IMR-90 (cell line): ENCODE measurements around the gene IFNAR2. TPM values are rescaled to one million over a fixed set of nuclear protein-coding genes. Genes with fewer than 3 reads are reported as not detected.

ENCODE experiments used
- ATAC-seq: fragments of 200-7000 bp; cut with Tn5 transposase; 2 replicates; pipeline ENCODE4 v1.9.1; 2020; ENCODE audit warnings: low read depth, mild to moderate bottlenecking, moderate library complexity
- BruUV-seq: library from RNA; stranded (reverse); fragments of 400-500 nt; replicated peaks from 2 replicates; lab custom pipeline; 2021; lab: Mats Ljungman, UMichigan
- CTCF ChIA-PET: fragments of 300-600 bp; formaldehyde crosslinking; extraction: SDS; loops from one replicate; lab custom pipeline; 2021; ENCODE audit warnings: antibody characterized with exemption; lab: Yijun Ruan, JAX
- POLR2A ChIA-PET: fragments of 300-600 bp; sonication (Branson Sonifier 250); formaldehyde crosslinking; loops from one replicate; lab custom pipeline; 2022; ENCODE audit warnings: antibody characterized with exemption; ENCODE audit not compliant: unreplicated experiment; lab: Charles Lee
- DNase-seq: peaks from one replicate; pipeline ENCODE4 v3.0.0; 2013
- H2AFZ ChIP-seq: replicated peaks from 2 replicates; pipeline ENCODE3; 2013; ENCODE audit warnings: low read length, mild to moderate bottlenecking; ENCODE audit not compliant: poor library complexity
- H2AK5ac ChIP-seq: 2 replicates; pipeline ENCODE4 v1.6.1; 2013; ENCODE audit warnings: low read depth, low read length, inconsistent platforms
- H2AK9ac ChIP-seq: replicated peaks from 2 replicates; pipeline ENCODE3; 2013; ENCODE audit warnings: mild to moderate bottlenecking, low read depth, low read length, moderate library complexity; ENCODE audit not compliant: poor library complexity
- H2BK120ac ChIP-seq: 2 replicates; pipeline ENCODE4 v1.6.1; 2013; ENCODE audit warnings: low read depth, low read length, inconsistent platforms
- H2BK15ac ChIP-seq: 3 replicates; pipeline ENCODE4 v1.6.1; 2013; ENCODE audit warnings: low read depth, low read length, inconsistent platforms
- H2BK20ac ChIP-seq: 2 replicates; pipeline ENCODE4 v1.6.1; 2013; ENCODE audit warnings: low read depth, mild to moderate bottlenecking, inconsistent platforms, low read length, moderate library complexity
- H2BK5ac ChIP-seq: 2 replicates; pipeline ENCODE4 v1.6.1; 2013; ENCODE audit warnings: mild to moderate bottlenecking, low read depth, low read length, inconsistent platforms; ENCODE audit not compliant: poor library complexity, severe bottlenecking
- H3K14ac ChIP-seq: replicated peaks from 2 replicates; pipeline ENCODE4 v1.6.1; 2013; ENCODE audit warnings: low read depth, low read length, inconsistent platforms
- H3K18ac ChIP-seq: 2 replicates; pipeline ENCODE4 v1.6.1; 2013; ENCODE audit warnings: low read depth, low read length, control low read depth
- H3K23ac ChIP-seq: 2 replicates; pipeline ENCODE4 v1.6.1; 2013; ENCODE audit warnings: low read depth, low read length, inconsistent platforms
- H3K27ac ChIP-seq: 2 replicates; pipeline ENCODE4 v1.5.1; 2013; ENCODE audit warnings: mild to moderate bottlenecking, control low read depth, low read length; ENCODE audit not compliant: insufficient read depth
- H3K27me3 ChIP-seq: 2 replicates; pipeline ENCODE4 v1.6.1; 2013; ENCODE audit warnings: low read length; ENCODE audit not compliant: control insufficient read depth, insufficient read depth
- H3K36me3 ChIP-seq: 2 replicates; pipeline ENCODE4 v1.6.1; 2013; ENCODE audit warnings: low read length, mixed read lengths; ENCODE audit not compliant: control insufficient read depth, insufficient read depth
- H3K4ac ChIP-seq: 2 replicates; pipeline ENCODE4 v1.6.1; 2013; ENCODE audit warnings: low read depth, low read length, inconsistent platforms
- H3K4me1 ChIP-seq: 2 replicates; pipeline ENCODE4 v1.6.1; 2013; ENCODE audit warnings: low read length, mixed read lengths; ENCODE audit not compliant: control insufficient read depth, insufficient read depth
- H3K4me2 ChIP-seq: 2 replicates; pipeline ENCODE4 v1.6.1; 2013; ENCODE audit warnings: low read depth, mild to moderate bottlenecking, control low read depth, low read length, moderate library complexity
- H3K4me3 ChIP-seq: 2 replicates; pipeline ENCODE4 v1.5.1; 2013; ENCODE audit warnings: low read depth, mild to moderate bottlenecking, control low read depth, low read length, moderate library complexity; ENCODE audit not compliant: insufficient read depth
- H3K56ac ChIP-seq: 2 replicates; pipeline ENCODE4 v1.6.1; 2013; ENCODE audit warnings: low read length, inconsistent platforms; ENCODE audit not compliant: insufficient read depth; ENCODE audit errors: extremely low read depth
- H3K79me1 ChIP-seq, 2 experiments: 2 replicates each; pipeline ENCODE4 v1.6.1; 2013; ENCODE audit warnings: low read length in 2 of 2, inconsistent platforms in 1 of 2, low read depth in 1 of 2
- H3K9ac ChIP-seq: 2 replicates; pipeline ENCODE4 v1.6.1; 2013; ENCODE audit warnings: low read depth, low read length, control low read depth
- H3K9me1 ChIP-seq: 2 replicates; pipeline ENCODE4 v1.6.1; 2013; ENCODE audit warnings: low read length, inconsistent platforms; ENCODE audit not compliant: insufficient read depth
- H3K9me3 ChIP-seq: 2 replicates; pipeline ENCODE4 v1.6.1; 2013; ENCODE audit warnings: low read length; ENCODE audit not compliant: control insufficient read depth, insufficient read depth
- H4K20me1 ChIP-seq: 2 replicates; pipeline ENCODE4 v1.6.1; 2013; ENCODE audit warnings: low read length, inconsistent platforms; ENCODE audit not compliant: insufficient read depth
- H4K5ac ChIP-seq: 2 replicates; pipeline ENCODE4 v1.6.1; 2013; ENCODE audit warnings: mild to moderate bottlenecking, low read depth, low read length, control low read depth
- H4K8ac ChIP-seq, 2 experiments: 2 replicates each; pipeline ENCODE4 v1.6.1; 2013; ENCODE audit warnings: low read depth in 2 of 2, low read length in 2 of 2, control low read depth in 1 of 2, inconsistent platforms in 1 of 2
- H4K91ac ChIP-seq: 2 replicates; pipeline ENCODE4 v1.6.1; 2013; ENCODE audit warnings: low read depth, low read length, inconsistent platforms; ENCODE audit not compliant: insufficient read depth
- BHLHE40 ChIP-seq: fragments of 150-350 bp; IDR thresholded peaks from 2 replicates; pipeline ENCODE4 v1.6.1; 2016; ENCODE audit warnings: mild to moderate bottlenecking, low read depth, low read length
- CEBPB ChIP-seq: IDR thresholded peaks from 2 replicates; pipeline ENCODE4 v1.6.1; 2012; ENCODE audit warnings: low read depth, low read length, improper control_type of control experiment
- CHD1 ChIP-seq: IDR thresholded peaks from 2 replicates; pipeline ENCODE4 v1.6.1; 2012; ENCODE audit warnings: low read depth, low read length, improper control_type of control experiment
- CTCF ChIP-seq: conservative IDR thresholded peaks from 2 replicates; pipeline ENCODE4 v1.5.1; 2012; ENCODE audit warnings: mild to moderate bottlenecking, low read depth, low read length, improper control_type of control experiment
- FOS ChIP-seq: fragments of 150-350 bp; IDR thresholded peaks from 2 replicates; pipeline ENCODE4 v1.6.1; 2016; ENCODE audit warnings: low read depth, low read length
- MAFK ChIP-seq: IDR thresholded peaks from 2 replicates; pipeline ENCODE4 v1.6.1; 2012; ENCODE audit warnings: low read depth, low read length, improper control_type of control experiment
- MAZ ChIP-seq: IDR thresholded peaks from 2 replicates; pipeline ENCODE4 v1.6.1; 2012; ENCODE audit warnings: low read depth, mild to moderate bottlenecking, low read length, improper control_type of control experiment, moderate library complexity, borderline replicate concordance
- MXI1 ChIP-seq: IDR thresholded peaks from 2 replicates; pipeline ENCODE4 v1.6.1; 2012; ENCODE audit warnings: low read depth, mild to moderate bottlenecking, low read length, moderate library complexity, borderline replicate concordance
- NFE2L2 ChIP-seq: fragments of 150-350 bp; IDR thresholded peaks from 2 replicates; pipeline ENCODE4 v1.6.1; 2016; ENCODE audit warnings: low read depth, mild to moderate bottlenecking, low read length
- POLR2A ChIP-seq: IDR thresholded peaks from 2 replicates; pipeline ENCODE4 v1.6.1; 2012; ENCODE audit warnings: mild to moderate bottlenecking, low read depth, low read length
- RAD21 ChIP-seq: IDR thresholded peaks from 2 replicates; pipeline ENCODE4 v1.6.1; 2012; ENCODE audit warnings: low read length, improper control_type of control experiment
- RCOR1 ChIP-seq: IDR thresholded peaks from 2 replicates; pipeline ENCODE4 v1.6.1; 2012; ENCODE audit warnings: mild to moderate bottlenecking, low read length, improper control_type of control experiment; ENCODE audit not compliant: insufficient replicate concordance
- RFX5 ChIP-seq: IDR thresholded peaks from 2 replicates; pipeline ENCODE4 v1.8.0; 2012; ENCODE audit warnings: low read depth, mild to moderate bottlenecking, low read length, moderate library complexity
- SMC3 ChIP-seq: fragments of 150-350 bp; IDR thresholded peaks from 2 replicates; pipeline ENCODE4 v1.6.1; 2016; ENCODE audit warnings: low read depth, mild to moderate bottlenecking, antibody characterized with exemption, low read length, moderate library complexity
- USF2 ChIP-seq: fragments of 150-350 bp; IDR thresholded peaks from 2 replicates; pipeline ENCODE4 v1.6.1; 2017; ENCODE audit warnings: mild to moderate bottlenecking, antibody characterized with exemption, low read length, low read depth
- WGBS, 2 experiments: methylation state at CpG; one replicate each; pipeline versions ENCODE4 v1.1.5 to v1.1.7; 2013; ENCODE audit warnings: missing lambda C conversion rate in 2 of 2; ENCODE audit not compliant: insufficient read length in 1 of 2; ENCODE audit errors: extremely low coverage in 2 of 2; 5-methylcytosine and 5-hydroxymethylcytosine counted together
- dilution Hi-C: fragments of 300-500 bp; cut with HindIII; formaldehyde crosslinking; loops from one replicate; pipeline ENCODE4 v1.14.3; 2018; ENCODE audit warnings: low sequenced_read_pairs; ENCODE audit not compliant: unreplicated experiment
- in situ Hi-C: fragments of 300-500 bp; cut with MboI; formaldehyde crosslinking; loops from 3 replicates; pipeline ENCODE4 v1.14.3; 2019; ENCODE audit warnings: low sequenced_read_pairs, inconsistent platforms, mixed read lengths
- intact Hi-C: fragments of 100-400 bp; cut with micrococcal nuclease; formaldehyde crosslinking; loops from 2 replicates; pipeline ENCODE4 v1.10.0; 2022
- polyA plus RNA-seq, 3 experiments: library from polyadenylated mRNA; depleted of rRNA; stranded (reverse); fragments of >200 nt; gene quantifications; 2 replicates each; pipeline ENCODE4 v1.2.3, GENCODE V29; 2012; ENCODE audit warnings: low replicate concordance in 1 of 3
- total RNA-seq: library from RNA; depleted of rRNA; stranded (reverse); fragments of >200 nt; gene quantifications from 2 replicates; pipeline ENCODE4 v1.2.3, GENCODE V29; 2012

IFNAR2 gene
- total and polyA plus RNA-seq, 2 of the 4 experiments (the other 2 are of a cell fraction) = 6.3 to 13.9 TPM

- H3K27ac ChIP-seq = no peak overlapping the region
- no peak for DNase-seq
- no CpG with 5 or more reads among the region's 6 CpGs for WGBS, 2 experiments
- no peaks in the 10 kb centered on the region for H3K79me1 ChIP-seq
- BruUV-seq = no TSS peak
- no peak overlapping the region for H2AK5ac ChIP-seq
- H3K27me3 ChIP-seq = peaks cover 6% of the 10 kb centered on the region
- H2BK20ac ChIP-seq = 0 out of 2 replicates have a peak overlapping the region, but pooled peaks have one; percentile 38
- no peaks in the 10 kb centered on the region; the same call in 1 of the 2 replicates for H3K9me3 ChIP-seq
- peak overlapping the region; percentile 69; the same call in 1 of the 2 replicates for H3K4me2 ChIP-seq
- no peak overlapping the region for H3K4ac ChIP-seq
- ATAC-seq = no peak
- peak overlapping the region; percentile 29; the same call in 1 of the 2 replicates for H3K23ac ChIP-seq
- H2BK120ac ChIP-seq = no peak overlapping the region
- H2AFZ ChIP-seq = no peak overlapping the region
- no peak overlapping the region for H2AK9ac ChIP-seq
- no peak overlapping the region for H3K56ac ChIP-seq
- CTCF ChIA-PET = no interaction called here
- H3K4me3 ChIP-seq = no peak overlapping the region
- H4K20me1 ChIP-seq = no peaks in the 10 kb centered on the region
- no peak for TF ChIP-seq BHLHE40
- no peak for TF ChIP-seq USF2
- no peak for TF ChIP-seq RCOR1
- no peak for TF ChIP-seq RAD21
- no peak for TF ChIP-seq POLR2A
- no peak for TF ChIP-seq CHD1
- TF ChIP-seq MAFK = no peak
- TF ChIP-seq CTCF = no peak
- no peak for TF ChIP-seq NFE2L2
- TF ChIP-seq CEBPB = no peak
- TF ChIP-seq RFX5 = no peak
- TF ChIP-seq FOS = no peak
- no peak for TF ChIP-seq SMC3
- TF ChIP-seq MXI1 = no peak
- TF ChIP-seq MAZ = no peak
- dilution Hi-C loops = no loop called here
- no peak overlapping the region for H3K18ac ChIP-seq
- peak overlapping the region; percentile 34; the same call in 1 of the 2 replicates for H3K14ac ChIP-seq
- H4K8ac ChIP-seq = peak overlapping the region in 1 of 2 experiments; percentile 83; a peak in 2 of 4 replicates
- H2BK15ac ChIP-seq = no peak overlapping the region
- no peak overlapping the region for H4K91ac ChIP-seq
- POLR2A ChIA-PET = no interaction called here
- H3K9ac ChIP-seq = peak overlapping the region; percentile 28; the same call in 1 of the 2 replicates
- H3K9me1 ChIP-seq = peaks cover 3% of the 10 kb centered on the region; the same call in 1 of the 2 replicates
- H4K5ac ChIP-seq = no peak overlapping the region
- intact Hi-C loops = no loop called here
- in situ Hi-C loops = no loop called here
- H3K4me1 ChIP-seq = peaks cover 10% of the 10 kb centered on the region
- H2BK5ac ChIP-seq = peak overlapping the region; percentile 66
- H3K36me3 ChIP-seq = no peaks in the 10 kb centered on the region
Measured at GRCh38 chr21:33211732-33212131, 18.0 kb upstream of the IFNAR2 start.
